ENCODE results near the gene SEC14L2. TPM values are rescaled to one million over a fixed set of nuclear protein-coding genes. Genes with fewer than 3 reads are reported as not detected.

SEC14L2 gene
- total and polyA plus RNA-seq, 10 of the 15 experiments (the other 5 are each of a cell fraction or from before 2014, with no cell fraction given), result 0.08 to 4.0 (median 0.48) TPM

- Histone ChIP-seq H4K20me1 (ENCODE audit: control insufficient read depth, insufficient read depth) (no peaks in the 10 kb centered on the region), H3K79me2 (ENCODE audit: control insufficient read depth, insufficient read depth, low read length) (peaks cover 30% of the 10 kb centered on the region), H3K4me3 (no peak overlapping the region), H2AFZ (ENCODE audit: control insufficient read depth, low read depth, low read length) (no peak overlapping the region), H3K27ac (ENCODE audit: control insufficient read depth, insufficient read depth) (peak overlapping the region; percentile 2; the same call in 1 of the 2 replicates), H3K4me2 (ENCODE audit: control insufficient read depth, insufficient read depth) (no peak overlapping the region), H3K4me1 (ENCODE audit: control insufficient read depth, insufficient read depth, low read length) (peaks cover 16% of the 10 kb centered on the region), H3K27me3 (replicated peaks in 1 of 2; ENCODE audit: control insufficient read depth in 2 of 2, insufficient read depth in 2 of 2, low read length in 1 of 2) (no peaks in the 10 kb centered on the region), H3K9ac (ENCODE audit: control insufficient read depth, insufficient read depth, low read length) (no peak overlapping the region), H3K9me3 (replicated peaks; ENCODE audit: control insufficient read depth, insufficient read depth, low read length) (no peaks in the 10 kb centered on the region), H3K36me3 (ENCODE audit: control insufficient read depth in 2 of 2, insufficient read depth in 2 of 2, low read length in 1 of 2) (peaks cover 0 to 17% of the 10 kb centered on the region in 2 experiments; a peak in 2 of 4 replicates)
- 97% methylated on average over 6 of the region's 6 CpGs for WGBS (ENCODE audit: insufficient coverage, insufficient replicate concordance, low lambda C conversion rate, missing lambda C conversion rate)
- in situ Hi-C loops (cut with MboI), result no loop called here
- SMC1A ChIA-PET (ENCODE audit: uncharacterized antibody, unreplicated experiment), result interaction anchor here (1.2 to 3.5 kb wide), 2 partner anchors 8 to 14 kb away, joined by 4 to 13 read pairs; no protein-coding TSS in a partner anchor
- BruUV-seq (replicated peaks), result no TSS peak
- 0 out of 2 replicates have a peak, but pooled peaks have one; percentile 13 for TF ChIP-seq SPI1 (IDR thresholded peaks at IDR 0.05; ENCODE audit: borderline replicate concordance, insufficient read depth, low read depth, low read length)
- TF ChIP-seq RUNX3 (IDR thresholded peaks at IDR 0.05; ENCODE audit: low read length), result no peak
- no peak for ATAC-seq
- FAIRE-seq, result no peak
- CTCF ChIA-PET, result interaction anchor here (0.6 to 7.5 kb wide), 4 partner anchors 24 to 131 kb away, joined by 3 to 172 read pairs (median 38); partner anchors contain the start of genes CASTOR1 and SEC14L2
- intact Hi-C loops (cut with micrococcal nuclease; ENCODE audit: unreplicated experiment), result no loop called here
- POLR2A ChIA-PET, result interaction anchor here (1.6 to 6.4 kb wide), 3 partner anchors 10 to 29 kb away, joined by 4 to 60 read pairs (median 19); no protein-coding TSS in a partner anchor
- no peak for DNase-seq (ENCODE audit: low read depth, low spot score)
- RAD21 ChIA-PET (ENCODE audit: unreplicated experiment), result interaction anchor here (7.3 kb wide), 1 partner anchor 28 kb away, joined by 137 read pairs; the partner anchor contains the start of genes RNF215 and SEC14L2
Observed at GRCh38 chr22:30420347-30421125, 23.7 kb downstream of the SEC14L2 start.

All from GM12878 (cell line).